ENCODE measurements around the gene VPS8.

The VPS8 gene

DNA sequence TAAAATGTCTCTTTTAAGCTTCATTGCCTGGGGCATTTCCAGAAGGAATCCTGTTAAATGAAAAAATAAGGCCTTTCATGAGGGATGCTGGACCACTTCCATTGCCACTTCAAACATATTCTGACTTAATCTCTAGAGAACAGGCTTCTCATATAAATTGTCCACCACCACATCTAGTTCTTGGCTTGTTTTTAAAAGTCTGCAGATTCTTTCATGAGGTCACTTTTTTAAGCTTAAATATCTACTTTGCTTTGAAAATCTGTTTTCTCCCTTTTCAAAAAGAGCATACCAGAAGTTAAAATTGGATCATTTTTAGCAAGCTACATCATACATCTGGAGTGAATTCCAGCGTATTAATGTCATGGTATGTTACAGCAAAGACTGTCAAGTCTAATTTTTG is 209.3 kb downstream of the VPS8 start:
- no peak overlapping the region for H3K4me3 ChIP-seq (ENCODE audit: low read length)
- no peaks in the 10 kb centered on the region for H3K36me3 ChIP-seq (ENCODE audit: control insufficient read depth, insufficient read depth, low read length)
- no peak overlapping the region for H3K27ac ChIP-seq (ENCODE audit: low read depth, low read length)
- H3K4me1 ChIP-seq (ENCODE audit: control insufficient read depth, insufficient read depth, low read length), result no peaks in the 10 kb centered on the region
- H3K9ac ChIP-seq (ENCODE audit: low read length), result no peak overlapping the region
- H3K27me3 ChIP-seq (ENCODE audit: control insufficient read depth, insufficient read depth, low read length), result no peaks in the 10 kb centered on the region

DNA sequence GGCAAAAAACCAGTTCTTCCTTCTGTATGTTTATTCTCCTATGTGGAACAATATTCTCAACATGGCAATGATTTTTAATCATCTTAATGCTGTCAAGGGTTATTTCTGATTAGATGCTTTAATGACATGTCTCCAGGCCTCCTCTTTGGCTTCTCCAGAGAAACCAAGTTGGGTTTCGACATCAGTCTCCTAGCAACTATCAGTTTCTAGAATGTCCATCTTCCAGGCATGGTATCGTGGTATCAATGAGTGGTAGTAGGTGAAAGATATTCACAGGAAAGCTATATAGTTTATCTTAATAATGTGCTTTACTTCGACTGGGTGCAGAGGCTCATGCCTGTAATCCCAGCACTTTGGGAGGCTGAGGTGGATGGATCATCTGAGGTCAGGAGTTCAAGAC is 212.4 kb downstream of the VPS8 start:
- Histone ChIP-seq H3K27me3 (ENCODE audit: control insufficient read depth, insufficient read depth, low read length) (no peaks in the 10 kb centered on the region), H3K4me1 (ENCODE audit: control insufficient read depth, insufficient read depth, low read length) (no peaks in the 10 kb centered on the region), H3K36me3 (ENCODE audit: control insufficient read depth, insufficient read depth, low read length) (no peaks in the 10 kb centered on the region), H3K27ac (ENCODE audit: low read depth, low read length) (no peak overlapping the region), H3K4me3 (ENCODE audit: low read length) (no peak overlapping the region), H3K9ac (ENCODE audit: low read length) (no peak overlapping the region)

DNA sequence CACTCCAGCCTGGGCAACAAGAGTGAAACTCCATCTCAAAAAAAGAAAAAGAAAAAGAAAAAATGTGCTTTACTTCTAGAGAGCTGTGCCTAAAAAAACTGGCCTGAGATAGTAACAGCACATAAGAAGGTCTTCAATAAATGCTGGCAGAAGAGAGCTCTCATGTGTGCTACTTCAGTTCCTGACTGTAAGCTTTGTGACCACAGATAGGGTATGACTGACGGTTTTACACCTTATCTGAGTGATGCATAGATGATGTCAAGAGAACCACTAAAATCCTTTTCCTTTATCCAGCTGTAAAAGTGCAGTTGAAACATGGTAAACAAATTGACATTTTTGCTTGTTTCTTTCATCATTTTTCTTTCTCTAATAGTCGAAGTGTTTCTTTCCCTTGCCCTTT is 213.0 kb downstream of the VPS8 start:
- no peaks in the 10 kb centered on the region for H3K36me3 ChIP-seq (ENCODE audit: control insufficient read depth, insufficient read depth, low read length)

DNA sequence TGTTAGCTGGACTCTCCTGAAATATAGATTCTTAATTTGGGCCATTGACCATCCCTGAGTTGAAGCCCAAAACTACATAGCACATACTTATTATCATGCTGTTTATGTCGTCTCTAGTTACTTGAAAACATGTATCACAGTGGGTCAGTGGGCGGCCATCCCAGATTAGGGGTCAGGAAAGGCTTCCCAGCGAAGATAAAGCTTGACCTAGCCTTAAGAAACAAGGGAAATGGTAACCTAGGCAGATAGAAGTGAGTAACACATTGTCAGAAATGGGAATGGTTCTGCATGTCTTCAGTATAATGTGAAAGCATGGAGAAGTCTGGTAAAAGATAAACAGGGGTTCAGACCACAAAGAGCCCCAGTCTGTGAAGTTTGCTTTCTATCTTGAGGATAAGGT is 216.2 kb downstream of the VPS8 start:
- Histone ChIP-seq H3K4me3 (ENCODE audit: low read length) (no peak overlapping the region), H3K27ac (ENCODE audit: low read depth, low read length) (no peak overlapping the region), H3K9ac (ENCODE audit: low read length) (no peak overlapping the region), H3K4me1 (ENCODE audit: control insufficient read depth, insufficient read depth, low read length) (no peaks in the 10 kb centered on the region), H3K27me3 (ENCODE audit: control insufficient read depth, insufficient read depth, low read length) (no peaks in the 10 kb centered on the region), H3K36me3 (ENCODE audit: control insufficient read depth, insufficient read depth, low read length) (no peaks in the 10 kb centered on the region)

More for the DNA sequence above, 213.0 kb downstream of the VPS8 start:
- Histone ChIP-seq H3K4me3 (ENCODE audit: low read length) (no peak overlapping the region), H3K4me1 (ENCODE audit: control insufficient read depth, insufficient read depth, low read length) (no peaks in the 10 kb centered on the region), H3K27ac (ENCODE audit: low read depth, low read length) (no peak overlapping the region), H3K9ac (ENCODE audit: low read length) (no peak overlapping the region), H3K27me3 (ENCODE audit: control insufficient read depth, insufficient read depth, low read length) (no peaks in the 10 kb centered on the region)

DNA sequence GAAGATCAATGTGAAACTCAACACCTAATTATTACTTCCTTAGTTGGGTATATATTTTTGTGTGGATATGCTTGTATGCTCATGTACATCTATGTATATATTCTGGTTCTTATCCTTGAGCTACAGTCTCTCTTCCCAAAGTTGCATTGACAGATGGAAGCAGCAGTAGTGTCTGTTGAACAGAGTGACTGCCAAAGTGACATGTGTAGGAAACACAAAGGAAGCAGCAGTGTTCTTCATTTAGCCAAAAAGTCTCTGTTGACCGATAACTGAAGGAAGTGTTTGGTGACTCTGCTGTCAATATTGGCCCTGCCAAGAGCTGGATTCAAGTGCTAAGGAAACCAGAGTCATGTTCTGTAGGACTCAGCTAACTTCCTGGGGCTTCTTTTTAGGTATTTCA is 217.1 kb downstream of the VPS8 start:
- Histone ChIP-seq H3K4me1 (ENCODE audit: control insufficient read depth, insufficient read depth, low read length) (no peaks in the 10 kb centered on the region), H3K27me3 (ENCODE audit: control insufficient read depth, insufficient read depth, low read length) (no peaks in the 10 kb centered on the region), H3K4me3 (ENCODE audit: low read length) (no peak overlapping the region), H3K27ac (ENCODE audit: low read depth, low read length) (no peak overlapping the region), H3K9ac (ENCODE audit: low read length) (no peak overlapping the region), H3K36me3 (ENCODE audit: control insufficient read depth, insufficient read depth, low read length) (no peaks in the 10 kb centered on the region)

DNA sequence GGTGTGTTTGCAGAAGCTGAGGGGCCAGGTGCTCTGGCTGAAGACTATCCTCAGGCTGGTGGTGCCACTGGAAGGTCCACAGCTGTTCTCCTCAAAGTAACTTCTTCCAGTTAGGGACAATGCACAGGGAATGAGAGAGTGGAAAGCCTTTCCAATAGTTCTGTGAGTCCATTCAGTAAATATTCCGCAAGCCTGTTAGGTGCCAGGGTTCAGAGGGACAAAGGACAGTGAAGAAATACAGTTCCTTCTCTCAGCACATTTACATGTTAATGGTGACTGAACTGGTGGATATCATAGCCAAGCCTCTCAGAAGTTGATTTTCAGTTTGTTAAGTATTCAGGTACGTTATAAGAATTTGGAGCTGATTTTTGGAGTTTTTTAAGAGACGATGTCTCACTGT is 218.4 kb downstream of the VPS8 start:
- no peak overlapping the region for H3K27ac ChIP-seq (ENCODE audit: low read depth, low read length)
- no peaks in the 10 kb centered on the region for H3K27me3 ChIP-seq (ENCODE audit: control insufficient read depth, insufficient read depth, low read length)
- H3K9ac ChIP-seq (ENCODE audit: low read length), result no peak overlapping the region
- H3K36me3 ChIP-seq (ENCODE audit: control insufficient read depth, insufficient read depth, low read length), result no peaks in the 10 kb centered on the region
- H3K4me1 ChIP-seq (ENCODE audit: control insufficient read depth, insufficient read depth, low read length), result no peaks in the 10 kb centered on the region
- H3K4me3 ChIP-seq (ENCODE audit: low read length), result no peak overlapping the region

DNA sequence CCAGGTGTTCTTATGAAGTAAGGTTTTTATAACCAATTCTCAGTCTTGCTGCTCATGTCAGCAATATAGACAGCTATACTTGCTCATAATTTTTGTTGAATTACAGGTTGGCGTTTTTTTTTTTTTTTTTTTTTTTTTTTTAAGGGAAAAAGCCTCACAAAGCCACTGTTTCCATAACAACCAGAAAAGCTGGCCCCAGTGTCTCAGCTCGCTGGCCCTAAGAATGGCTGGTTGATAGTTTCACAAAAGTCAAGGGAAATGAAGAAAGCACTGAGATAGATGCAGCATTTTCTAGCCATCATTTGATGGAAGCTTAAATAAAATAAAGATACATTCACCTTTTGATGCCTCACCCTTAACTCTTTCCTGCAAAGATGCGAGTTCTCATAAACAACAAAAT is 219.0 kb downstream of the VPS8 start:
- no peak overlapping the region for H3K27ac ChIP-seq (ENCODE audit: low read depth, low read length)
- no peak overlapping the region for H3K9ac ChIP-seq (ENCODE audit: low read length)
- no peaks in the 10 kb centered on the region for H3K36me3 ChIP-seq (ENCODE audit: control insufficient read depth, insufficient read depth, low read length)
- no peaks in the 10 kb centered on the region for H3K27me3 ChIP-seq (ENCODE audit: control insufficient read depth, insufficient read depth, low read length)
- H3K4me1 ChIP-seq (ENCODE audit: control insufficient read depth, insufficient read depth, low read length), result no peaks in the 10 kb centered on the region
- no peak overlapping the region for H3K4me3 ChIP-seq (ENCODE audit: low read length)

DNA sequence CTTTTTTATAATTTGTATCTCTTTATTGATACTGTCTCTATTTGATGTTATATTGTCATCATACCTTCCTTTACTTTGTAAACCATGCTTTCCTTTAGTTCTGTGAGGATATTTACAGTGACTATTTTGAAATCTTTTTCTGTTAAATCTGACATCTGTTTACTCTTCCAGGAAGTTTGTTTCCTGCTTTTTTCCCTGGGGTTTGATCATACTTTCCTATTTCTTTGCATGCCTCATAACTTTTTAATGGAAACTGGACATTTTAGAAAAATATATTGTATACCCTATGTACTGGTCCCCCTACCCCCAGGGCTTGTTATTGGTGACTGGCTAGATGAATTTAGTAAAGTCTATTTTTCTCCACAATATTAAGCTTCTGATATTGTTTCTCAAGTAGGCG is 225.8 kb downstream of the VPS8 start:
- no peaks in the 10 kb centered on the region for H3K4me1 ChIP-seq (ENCODE audit: control insufficient read depth, insufficient read depth, low read length)
- H3K4me3 ChIP-seq (ENCODE audit: low read length), result no peak overlapping the region
- H3K9ac ChIP-seq (ENCODE audit: low read length), result no peak overlapping the region
- no peak overlapping the region for H3K27ac ChIP-seq (ENCODE audit: low read depth, low read length)
- no peaks in the 10 kb centered on the region for H3K27me3 ChIP-seq (ENCODE audit: control insufficient read depth, insufficient read depth, low read length)
- no peaks in the 10 kb centered on the region for H3K36me3 ChIP-seq (ENCODE audit: control insufficient read depth, insufficient read depth, low read length)

DNA sequence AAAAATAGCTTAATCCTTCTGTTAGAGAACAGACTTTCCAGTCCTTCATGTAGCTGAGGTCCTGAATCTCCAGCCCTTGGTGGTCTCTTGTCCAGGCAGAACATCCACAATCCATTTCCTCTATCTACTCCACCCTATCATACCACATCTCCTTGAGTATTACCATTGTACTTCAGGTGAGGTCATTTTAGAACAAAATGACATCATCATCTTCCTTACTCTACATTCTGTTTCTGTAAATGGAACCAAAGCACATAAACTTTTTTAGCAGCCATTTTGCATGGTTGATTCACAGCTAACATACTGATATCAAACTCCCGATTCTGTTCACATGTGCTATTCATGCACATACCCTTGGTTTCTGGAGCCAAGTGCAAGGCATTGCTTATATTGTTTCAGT is 228.5 kb downstream of the VPS8 start:
- H3K4me1 ChIP-seq (ENCODE audit: control insufficient read depth, insufficient read depth, low read length), result no peaks in the 10 kb centered on the region
- H3K27me3 ChIP-seq (ENCODE audit: control insufficient read depth, insufficient read depth, low read length), result no peaks in the 10 kb centered on the region
- no peak overlapping the region for H3K9ac ChIP-seq (ENCODE audit: low read length)
- H3K36me3 ChIP-seq (ENCODE audit: control insufficient read depth, insufficient read depth, low read length), result no peaks in the 10 kb centered on the region
- H3K27ac ChIP-seq (ENCODE audit: low read depth, low read length), result no peak overlapping the region
- no peak overlapping the region for H3K4me3 ChIP-seq (ENCODE audit: low read length)

DNA sequence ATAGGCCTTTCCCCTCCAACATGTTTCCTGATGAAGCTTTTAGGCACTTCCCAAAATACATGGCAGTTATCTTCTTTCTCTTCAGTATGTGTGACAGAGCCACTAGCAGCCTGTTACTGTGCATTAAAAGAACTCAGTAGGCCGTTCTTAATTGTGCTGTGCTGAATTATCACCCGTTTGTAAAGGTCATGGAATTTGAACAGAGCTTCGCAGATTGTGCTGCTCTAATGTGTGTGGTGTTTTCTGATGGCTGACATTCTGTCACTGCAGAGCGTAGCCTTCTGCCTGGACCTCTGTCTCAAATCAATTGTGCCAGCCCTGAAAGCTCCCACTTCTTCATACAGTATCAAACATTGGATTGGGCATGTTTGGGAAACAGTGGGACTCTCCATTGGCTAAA is 229.6 kb downstream of the VPS8 start:
- H3K27ac ChIP-seq (ENCODE audit: low read depth, low read length), result no peak overlapping the region
- H3K4me3 ChIP-seq (ENCODE audit: low read length), result no peak overlapping the region

DNA sequence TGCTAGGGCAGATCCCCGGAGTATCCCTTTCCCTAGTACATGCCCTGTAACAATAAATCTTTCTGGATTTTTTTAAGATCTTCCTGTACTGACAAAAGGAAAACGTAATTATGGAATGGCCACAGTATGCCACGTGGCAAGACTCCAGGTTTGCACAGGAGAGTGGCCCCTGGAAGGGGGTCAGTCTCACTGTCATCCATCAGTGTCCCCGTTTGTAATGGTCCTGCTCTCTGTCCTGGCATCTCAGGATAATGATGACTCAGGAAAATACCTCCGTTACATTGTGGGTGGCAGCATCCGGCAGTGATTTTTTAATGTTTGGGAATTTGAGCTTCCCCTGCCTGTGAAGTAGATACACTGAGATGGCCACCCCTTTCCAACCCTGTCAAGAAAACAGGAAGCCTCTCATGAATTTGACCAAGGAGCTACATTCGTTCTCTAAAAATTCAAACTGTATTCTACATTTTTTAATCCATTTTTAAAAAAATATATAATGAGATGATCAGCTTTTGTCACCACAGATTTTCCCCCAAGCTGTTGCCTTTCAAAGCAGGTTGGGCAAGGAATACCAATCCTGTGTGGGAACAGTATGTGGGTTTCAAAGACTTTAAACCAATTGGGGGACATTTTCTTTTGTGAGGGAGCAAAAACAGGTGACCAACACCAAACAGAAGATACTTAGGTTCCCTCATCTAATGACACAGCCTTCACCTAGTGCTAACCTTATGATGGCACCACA is 230.5 kb downstream of the VPS8 start:
- Histone ChIP-seq H3K36me3 (ENCODE audit: control insufficient read depth, insufficient read depth, low read length) (no peaks in the 10 kb centered on the region), H3K4me1 (ENCODE audit: control insufficient read depth, insufficient read depth, low read length) (peaks cover 2% of the 10 kb centered on the region), H3K9ac (ENCODE audit: low read length) (no peak overlapping the region), H3K27me3 (ENCODE audit: control insufficient read depth, insufficient read depth, low read length) (no peaks in the 10 kb centered on the region), H3K27ac (ENCODE audit: low read depth, low read length) (no peak overlapping the region), H3K4me3 (ENCODE audit: low read length) (no peak overlapping the region)

More for the DNA sequence above, 229.6 kb downstream of the VPS8 start:
- Histone ChIP-seq H3K27me3 (ENCODE audit: control insufficient read depth, insufficient read depth, low read length) (no peaks in the 10 kb centered on the region), H3K36me3 (ENCODE audit: control insufficient read depth, insufficient read depth, low read length) (no peaks in the 10 kb centered on the region), H3K4me1 (ENCODE audit: control insufficient read depth, insufficient read depth, low read length) (peaks cover 2% of the 10 kb centered on the region), H3K9ac (ENCODE audit: low read length) (no peak overlapping the region)

DNA sequence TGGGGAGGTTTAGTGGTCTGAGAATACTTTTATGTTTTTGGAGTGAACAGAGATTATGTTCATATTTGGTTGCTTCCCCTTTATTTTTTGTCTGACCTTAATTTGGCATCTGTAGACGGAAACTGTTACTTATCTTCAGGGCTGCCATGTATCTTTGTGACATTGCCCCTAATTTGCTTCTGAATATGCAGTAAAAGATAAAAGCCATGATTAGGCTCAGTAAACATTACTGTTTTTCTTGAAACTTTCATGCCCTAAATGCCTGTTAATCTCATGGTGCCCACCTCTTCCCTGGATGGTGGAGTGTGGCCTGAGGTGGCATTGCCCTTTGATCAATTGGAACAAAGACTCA is 234.2 kb downstream of the VPS8 start:
- no peak overlapping the region for H3K27ac ChIP-seq (ENCODE audit: low read depth, low read length)
- no peak overlapping the region for H3K4me3 ChIP-seq (ENCODE audit: low read length)
- no peaks in the 10 kb centered on the region for H3K27me3 ChIP-seq (ENCODE audit: control insufficient read depth, insufficient read depth, low read length)
- H3K36me3 ChIP-seq (ENCODE audit: control insufficient read depth, insufficient read depth, low read length), result peaks cover 13% of the 10 kb centered on the region
- peaks cover 2% of the 10 kb centered on the region for H3K4me1 ChIP-seq (ENCODE audit: control insufficient read depth, insufficient read depth, low read length)
- H3K9ac ChIP-seq (ENCODE audit: low read length), result no peak overlapping the region

DNA sequence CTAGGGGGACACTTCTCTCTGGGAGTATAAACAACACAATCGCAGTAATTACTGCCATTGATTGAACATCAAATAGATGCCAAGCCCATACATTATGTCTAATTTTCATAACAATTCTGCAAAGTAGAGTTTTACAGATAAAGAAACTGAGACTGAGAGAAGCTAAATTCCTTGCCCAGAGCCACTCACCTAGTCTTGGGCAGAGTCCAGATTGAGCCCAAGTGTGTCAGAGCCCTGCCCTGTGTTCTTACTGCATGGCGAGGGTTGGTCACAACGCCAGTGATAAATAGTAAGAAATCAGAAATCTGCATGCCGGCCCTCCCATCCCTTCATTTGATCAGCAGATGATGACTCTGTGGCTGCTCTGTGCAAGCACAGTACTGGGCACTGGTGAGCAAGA is 234.6 kb downstream of the VPS8 start:
- peaks cover 2% of the 10 kb centered on the region for H3K4me1 ChIP-seq (ENCODE audit: control insufficient read depth, insufficient read depth, low read length)
- H3K4me3 ChIP-seq (ENCODE audit: low read length), result no peak overlapping the region
- peaks cover 14% of the 10 kb centered on the region for H3K36me3 ChIP-seq (ENCODE audit: control insufficient read depth, insufficient read depth, low read length)
- H3K27ac ChIP-seq (ENCODE audit: low read depth, low read length), result no peak overlapping the region
- no peak overlapping the region for H3K9ac ChIP-seq (ENCODE audit: low read length)
- no peaks in the 10 kb centered on the region for H3K27me3 ChIP-seq (ENCODE audit: control insufficient read depth, insufficient read depth, low read length)
